Activated CD4-positive, CD25-positive, alpha-beta regulatory T cell (primary cell): ENCODE measurements around the gene EDEM2.
"Not testable (repeated sequence)": the region's sequence is repeated elsewhere in the genome, so short reads cannot be mapped to it uniquely, and the experiment has no call there.

ENCODE experiments used
- DNase-seq, 4 experiments: peaks; one replicate each; lab custom pipeline; 2025; lab: John Stamatoyannopoulos, UW

Gene EDEM2

GRCh38 chr20:35171438-35171752 is 24.3 kb upstream of the EDEM2 start:
- DNase-seq: no peak

- DNase-seq: not testable (repeated sequence)
Measured at GRCh38 chr20:35168701-35169409, 21.7 kb upstream of the EDEM2 start.

- DNase-seq: no peak
Measured at GRCh38 chr20:35167787-35168186, 20.7 kb upstream of the EDEM2 start.

- no peak for DNase-seq
Measured at GRCh38 chr20:35166242-35166830, 19.2 kb upstream of the EDEM2 start.

GRCh38 chr20:35165221-35166185 is 18.4 kb upstream of the EDEM2 start:
- DNase-seq: no peak

- DNase-seq: not testable (repeated sequence)
Measured at GRCh38 chr20:35164531-35164930, 17.4 kb upstream of the EDEM2 start.

- DNase-seq: not testable (repeated sequence)
Measured at GRCh38 chr20:35160341-35160740, 13.2 kb upstream of the EDEM2 start.

GRCh38 chr20:35156978-35157377 is 9.8 kb upstream of the EDEM2 start:
- DNase-seq: no peak

- no peak for DNase-seq
Measured at GRCh38 chr20:35155936-35156335, 8.8 kb upstream of the EDEM2 start.

- DNase-seq: no peak
Measured at GRCh38 chr20:35151736-35152135, 4.6 kb upstream of the EDEM2 start.

- DNase-seq: no peak
Measured at GRCh38 chr20:35150846-35151579, 3.9 kb upstream of the EDEM2 start.

GRCh38 chr20:35147575-35148071 is 487 bp upstream of the EDEM2 start:
- DNase-seq: not testable (repeated sequence)

GRCh38 chr20:35146299-35146919 is 727 bp downstream of the EDEM2 start:
- peak in 1 of 4 experiments; percentile 22 for DNase-seq

GRCh38 chr20:35145141-35145564 is 2.0 kb downstream of the EDEM2 start:
- no peak for DNase-seq

GRCh38 chr20:35144694-35145093 is 2.4 kb downstream of the EDEM2 start:
- DNase-seq: no peak

- DNase-seq: no peak
Measured at GRCh38 chr20:35135867-35136586, 11.1 kb downstream of the EDEM2 start.

GRCh38 chr20:35134880-35135279 is 12.3 kb downstream of the EDEM2 start:
- no peak for DNase-seq

GRCh38 chr20:35134472-35134871 is 12.7 kb downstream of the EDEM2 start:
- no peak for DNase-seq

GRCh38 chr20:35133735-35134134 is 13.4 kb downstream of the EDEM2 start:
- no peak for DNase-seq

- DNase-seq: no peak
Measured at GRCh38 chr20:35133031-35133430, 14.1 kb downstream of the EDEM2 start.

GRCh38 chr20:35131934-35132333 is 15.2 kb downstream of the EDEM2 start:
- DNase-seq: no peak
